ENCODE results near the gene PPME1. TPM values are rescaled to one million over a fixed set of nuclear protein-coding genes. Genes with fewer than 3 reads are reported as not detected.

PPME1 gene
- total RNA-seq, 4 donors from 2014 or later = 17.1 to 71.0 (median 29.7) TPM

- no peak for DNase-seq
- Histone ChIP-seq H3K9me3 (no peaks in the 10 kb centered on the region), H3K27me3 (no peaks in the 10 kb centered on the region), H3K36me3 (no peaks in the 10 kb centered on the region), H3K27ac (no peak overlapping the region), H3K4me3 (no peak overlapping the region), H3K4me1 (no peaks in the 10 kb centered on the region)
- no peak for TF ChIP-seq POLR2A (IDR thresholded peaks at IDR 0.05)
- TF ChIP-seq, protein P1, sequence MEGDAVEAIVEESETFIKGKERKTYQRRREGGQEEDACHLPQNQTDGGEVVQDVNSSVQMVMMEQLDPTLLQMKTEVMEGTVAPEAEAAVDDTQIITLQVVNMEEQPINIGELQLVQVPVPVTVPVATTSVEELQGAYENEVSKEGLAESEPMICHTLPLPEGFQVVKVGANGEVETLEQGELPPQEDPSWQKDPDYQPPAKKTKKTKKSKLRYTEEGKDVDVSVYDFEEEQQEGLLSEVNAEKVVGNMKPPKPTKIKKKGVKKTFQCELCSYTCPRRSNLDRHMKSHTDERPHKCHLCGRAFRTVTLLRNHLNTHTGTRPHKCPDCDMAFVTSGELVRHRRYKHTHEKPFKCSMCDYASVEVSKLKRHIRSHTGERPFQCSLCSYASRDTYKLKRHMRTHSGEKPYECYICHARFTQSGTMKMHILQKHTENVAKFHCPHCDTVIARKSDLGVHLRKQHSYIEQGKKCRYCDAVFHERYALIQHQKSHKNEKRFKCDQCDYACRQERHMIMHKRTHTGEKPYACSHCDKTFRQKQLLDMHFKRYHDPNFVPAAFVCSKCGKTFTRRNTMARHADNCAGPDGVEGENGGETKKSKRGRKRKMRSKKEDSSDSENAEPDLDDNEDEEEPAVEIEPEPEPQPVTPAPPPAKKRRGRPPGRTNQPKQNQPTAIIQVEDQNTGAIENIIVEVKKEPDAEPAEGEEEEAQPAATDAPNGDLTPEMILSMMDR (IDR thresholded peaks at IDR 0.05) = no peak
Observed at GRCh38 chr11:74182635-74183034, 11.5 kb downstream of the PPME1 start.

DNA sequence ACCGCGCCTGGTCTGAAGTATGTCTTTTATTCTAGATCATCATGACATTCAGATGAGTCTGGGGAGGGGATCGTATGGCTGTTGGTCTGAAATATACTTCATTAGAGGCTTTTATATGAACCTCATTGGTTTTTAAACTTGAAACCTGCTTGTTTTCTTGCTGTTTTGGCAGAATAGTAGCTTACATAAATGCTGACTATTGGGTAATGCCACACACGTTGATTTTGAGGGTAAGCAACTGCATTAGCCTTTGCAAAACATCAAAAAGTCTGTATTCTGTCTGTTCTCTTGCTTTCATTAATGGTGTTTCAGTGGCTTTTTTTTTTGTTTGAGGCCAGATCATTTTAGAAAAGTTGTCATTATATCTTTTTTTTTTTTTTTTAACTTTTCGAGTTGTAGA lies 14.2 kb downstream of the PPME1 start:
- no peak for TF ChIP-seq POLR2A (IDR thresholded peaks at IDR 0.05)
- TF ChIP-seq, protein P1 (IDR thresholded peaks at IDR 0.05) = no peak
- Histone ChIP-seq H3K27ac (no peak overlapping the region), H3K4me3 (no peak overlapping the region), H3K36me3 (no peaks in the 10 kb centered on the region), H3K4me1 (no peaks in the 10 kb centered on the region), H3K9me3 (no peaks in the 10 kb centered on the region), H3K27me3 (no peaks in the 10 kb centered on the region)
- DNase-seq = no peak

DNA sequence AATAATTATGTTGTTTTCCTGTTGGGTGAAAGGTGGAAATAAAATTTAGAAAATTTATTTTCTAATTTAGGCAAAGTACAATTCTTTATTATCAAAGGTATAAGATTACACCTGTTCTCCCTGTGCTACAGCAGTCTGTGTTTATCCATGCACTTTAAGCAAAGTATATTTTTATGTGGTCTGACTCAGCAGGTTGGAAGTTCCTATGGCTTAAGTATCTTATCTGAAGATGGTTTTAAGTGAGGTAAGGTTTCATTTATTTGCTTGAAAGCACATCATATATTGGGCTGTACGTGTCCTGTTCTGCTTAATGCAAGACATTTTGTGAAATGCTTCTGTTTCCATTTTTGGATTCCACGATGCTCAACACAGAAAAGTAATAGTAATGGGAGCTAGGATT lies 14.6 kb downstream of the PPME1 start:
- no peaks in the 10 kb centered on the region for H3K27me3 ChIP-seq
- TF ChIP-seq, protein P1 (IDR thresholded peaks at IDR 0.05) = no peak
- no peak for TF ChIP-seq POLR2A (IDR thresholded peaks at IDR 0.05)
- no peaks in the 10 kb centered on the region for H3K36me3 ChIP-seq
- no peak overlapping the region for H3K4me3 ChIP-seq
- DNase-seq = no peak
- no peaks in the 10 kb centered on the region for H3K4me1 ChIP-seq
- no peak overlapping the region for H3K27ac ChIP-seq
- no peaks in the 10 kb centered on the region for H3K9me3 ChIP-seq

GRCh38 chr11:74195828-74196227 lies 24.7 kb downstream of the PPME1 start:
- TF ChIP-seq POLR2A (IDR thresholded peaks at IDR 0.05) = no peak
- TF ChIP-seq, protein P1 (IDR thresholded peaks at IDR 0.05) = no peak
- Histone ChIP-seq H3K36me3 (no peaks in the 10 kb centered on the region), H3K27ac (no peak overlapping the region), H3K9me3 (no peaks in the 10 kb centered on the region), H3K4me1 (no peaks in the 10 kb centered on the region), H3K27me3 (no peaks in the 10 kb centered on the region), H3K4me3 (no peak overlapping the region)
- DNase-seq = no peak

DNA sequence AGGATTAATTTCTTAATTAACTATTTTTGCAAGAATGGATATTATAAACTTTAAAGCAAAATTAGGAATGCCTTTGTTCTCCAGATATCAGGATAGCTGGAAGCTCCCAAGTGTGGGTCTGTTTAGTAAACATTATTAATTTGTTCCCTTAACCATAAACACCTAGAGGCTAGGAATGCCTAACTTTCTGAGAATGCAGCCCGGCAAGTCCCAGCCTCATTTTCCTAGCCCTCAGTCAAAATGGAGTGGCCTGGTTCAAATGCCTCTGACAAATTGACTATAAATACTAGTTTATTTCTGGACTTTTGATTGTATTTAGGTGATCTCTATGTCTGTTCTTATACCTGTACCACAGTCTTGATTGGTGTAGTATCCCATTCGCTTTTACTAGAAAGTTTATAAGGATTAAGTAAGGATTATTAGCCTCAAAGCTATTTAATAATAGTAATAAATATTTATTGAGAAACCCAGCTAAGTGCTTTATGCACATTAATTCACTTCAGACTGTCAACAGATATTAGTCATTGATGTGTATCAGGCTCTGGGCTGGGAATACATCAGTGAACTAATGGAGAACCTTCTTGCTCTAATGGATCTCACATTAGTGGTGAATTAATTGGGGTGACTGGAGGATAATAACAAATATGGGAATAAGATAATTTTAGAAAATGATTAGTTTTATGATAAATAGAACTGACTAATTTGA lies 25.8 kb downstream of the PPME1 start:
- no peak overlapping the region for H3K27ac ChIP-seq
- no peak for DNase-seq
- H3K4me3 ChIP-seq = no peak overlapping the region
- no peaks in the 10 kb centered on the region for H3K4me1 ChIP-seq
- H3K9me3 ChIP-seq = no peaks in the 10 kb centered on the region
- no peaks in the 10 kb centered on the region for H3K36me3 ChIP-seq
- TF ChIP-seq, protein P1 (IDR thresholded peaks at IDR 0.05) = no peak
- no peak for TF ChIP-seq POLR2A (IDR thresholded peaks at IDR 0.05)
- H3K27me3 ChIP-seq = no peaks in the 10 kb centered on the region

All from Peyer's patch (tissue), 4 donors.